ENCODE data around the gene MEGF9.
A peak's percentile ranks its signal among the peaks of the same experiment; 100 is the strongest.

MEGF9 gene

GRCh38 chr9:120622790-120623189 lies 91.5 kb downstream of the MEGF9 start:
- in situ Hi-C loops (cut with HindIII; ENCODE audit: low pct_ligation_motif_present, low sequenced_read_pairs), result no loop called here
- no peak for DNase-seq
- no peak for TF ChIP-seq CTCF (IDR thresholded peaks at IDR 0.05; ENCODE audit: low read depth, low read length, missing control alignments)
- Histone ChIP-seq H3K36me3 (replicated peaks) (no peaks in the 10 kb centered on the region), H3K4me3 (ENCODE audit: low read depth, low read length) (no peak overlapping the region), H3K27ac (no peak overlapping the region), H3K27me3 (replicated peaks) (no peaks in the 10 kb centered on the region)

- H3K27ac ChIP-seq, result no peak overlapping the region
Measured at GRCh38 chr9:120621941-120622340, 92.3 kb downstream of the MEGF9 start.

GRCh38 chr9:120619751-120620655 lies 94.3 kb downstream of the MEGF9 start:
- no peaks in the 10 kb centered on the region for H3K27me3 ChIP-seq (replicated peaks)
- in situ Hi-C loops (cut with HindIII; ENCODE audit: low pct_ligation_motif_present, low sequenced_read_pairs), result no loop called here
- H3K36me3 ChIP-seq (replicated peaks), result no peaks in the 10 kb centered on the region
- DNase-seq, result peak; percentile 67
- H3K27ac ChIP-seq, result no peak overlapping the region
- no peak overlapping the region for H3K4me3 ChIP-seq (ENCODE audit: low read depth, low read length)
- peak; percentile 76 for TF ChIP-seq CTCF (IDR thresholded peaks at IDR 0.05; ENCODE audit: low read depth, low read length, missing control alignments)

More at GRCh38 chr9:120621941-120622340, 92.3 kb downstream of the MEGF9 start:
- Histone ChIP-seq H3K4me3 (ENCODE audit: low read depth, low read length) (no peak overlapping the region), H3K36me3 (replicated peaks) (no peaks in the 10 kb centered on the region), H3K27me3 (replicated peaks) (no peaks in the 10 kb centered on the region)
- TF ChIP-seq CTCF (IDR thresholded peaks at IDR 0.05; ENCODE audit: low read depth, low read length, missing control alignments), result no peak
- in situ Hi-C loops (cut with HindIII; ENCODE audit: low pct_ligation_motif_present, low sequenced_read_pairs), result no loop called here
- DNase-seq, result no peak

GRCh38 chr9:120616966-120617935 lies 97.0 kb downstream of the MEGF9 start:
- Histone ChIP-seq H3K36me3 (replicated peaks) (no peaks in the 10 kb centered on the region), H3K4me3 (ENCODE audit: low read depth, low read length) (no peak overlapping the region), H3K27me3 (replicated peaks) (no peaks in the 10 kb centered on the region), H3K27ac (no peak overlapping the region)
- DNase-seq, result no peak
- no peak for TF ChIP-seq CTCF (IDR thresholded peaks at IDR 0.05; ENCODE audit: low read depth, low read length, missing control alignments)
- in situ Hi-C loops (cut with HindIII; ENCODE audit: low pct_ligation_motif_present, low sequenced_read_pairs), result no loop called here

- Histone ChIP-seq H3K4me3 (ENCODE audit: low read depth, low read length) (no peak overlapping the region), H3K36me3 (replicated peaks) (no peaks in the 10 kb centered on the region), H3K27ac (no peak overlapping the region), H3K27me3 (replicated peaks) (no peaks in the 10 kb centered on the region)
- no peak for DNase-seq
- in situ Hi-C loops (cut with HindIII; ENCODE audit: low pct_ligation_motif_present, low sequenced_read_pairs), result no loop called here
- peak; percentile 56 for TF ChIP-seq CTCF (IDR thresholded peaks at IDR 0.05; ENCODE audit: low read depth, low read length, missing control alignments)
Measured at GRCh38 chr9:120612218-120612617, 102.1 kb downstream of the MEGF9 start.
